Measurements from ENCODE around the gene DHRS3.

GRCh38 chr1:12530462-12531178, 87.4 kb downstream of the DHRS3 start:
- TF ChIP-seq, protein P1, sequence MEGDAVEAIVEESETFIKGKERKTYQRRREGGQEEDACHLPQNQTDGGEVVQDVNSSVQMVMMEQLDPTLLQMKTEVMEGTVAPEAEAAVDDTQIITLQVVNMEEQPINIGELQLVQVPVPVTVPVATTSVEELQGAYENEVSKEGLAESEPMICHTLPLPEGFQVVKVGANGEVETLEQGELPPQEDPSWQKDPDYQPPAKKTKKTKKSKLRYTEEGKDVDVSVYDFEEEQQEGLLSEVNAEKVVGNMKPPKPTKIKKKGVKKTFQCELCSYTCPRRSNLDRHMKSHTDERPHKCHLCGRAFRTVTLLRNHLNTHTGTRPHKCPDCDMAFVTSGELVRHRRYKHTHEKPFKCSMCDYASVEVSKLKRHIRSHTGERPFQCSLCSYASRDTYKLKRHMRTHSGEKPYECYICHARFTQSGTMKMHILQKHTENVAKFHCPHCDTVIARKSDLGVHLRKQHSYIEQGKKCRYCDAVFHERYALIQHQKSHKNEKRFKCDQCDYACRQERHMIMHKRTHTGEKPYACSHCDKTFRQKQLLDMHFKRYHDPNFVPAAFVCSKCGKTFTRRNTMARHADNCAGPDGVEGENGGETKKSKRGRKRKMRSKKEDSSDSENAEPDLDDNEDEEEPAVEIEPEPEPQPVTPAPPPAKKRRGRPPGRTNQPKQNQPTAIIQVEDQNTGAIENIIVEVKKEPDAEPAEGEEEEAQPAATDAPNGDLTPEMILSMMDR (IDR thresholded peaks at IDR 0.05; ENCODE audit: low read depth, low read length), result no peak
- TF ChIP-seq EZH2phosphoT487 (IDR thresholded peaks at IDR 0.05; ENCODE audit: low read depth), result no peak
